K562 (cell line): ENCODE results near the gene PON1. TPM values are rescaled to one million over a fixed set of nuclear protein-coding genes. Genes with fewer than 3 reads are reported as not detected.

ENCODE experiments used
- ATAC-seq: fragments of 200-7000 bp; cut with Tn5 transposase; 3 replicates; pipeline ENCODE4 v1.9.1; 2020; ENCODE audit warnings: moderate library complexity
- BruUV-seq: library from RNA; stranded (reverse); fragments of 400-500 nt; replicated peaks from 2 replicates; lab custom pipeline; 2021; lab: Mats Ljungman, UMichigan
- CTCF ChIA-PET: fragments of 300-600 bp; formaldehyde crosslinking; extraction: SDS; loops from one replicate; lab custom pipeline; 2021; ENCODE audit warnings: low intra/inter-chr PET ratio; lab: Yijun Ruan, JAX
- POLR2A ChIA-PET: fragments of 300-600, 350-650 bp; sonication (Branson Sonifier 250); formaldehyde crosslinking; extraction: SDS; loops from one replicate; lab custom pipeline; 2021; ENCODE audit warnings: antibody characterized with exemption, inconsistent platforms; lab: Yijun Ruan, JAX
- DNase-seq, 4 experiments: peaks; one replicate each; pipeline versions ENCODE4 v3.0.0 to v3.0.0-alpha.2; 2011 to 2018; ENCODE audit warnings: low spot score in 3 of 4, mixed read lengths in 3 of 4; ENCODE audit errors: extremely low read depth in 1 of 4
- FAIRE-seq: peaks from 2 replicates; lab custom pipeline; 2011; peaks lifted over from hg19 to GRCh38; lab: Jason Lieb, UNC
- H2AFZ ChIP-seq: 2 replicates; pipeline ENCODE4 v1.6.0; 2011; ENCODE audit warnings: low read depth, low read length, control low read depth, inconsistent platforms
- H3K27ac ChIP-seq: fragments of 200-600 bp; 3 replicates; pipeline ENCODE4 v1.8.0; 2011; ENCODE audit warnings: low read depth, mild to moderate bottlenecking, control low read depth, inconsistent platforms, low read length, moderate library complexity, mixed read lengths; ENCODE audit errors: extremely low read depth
- H3K27me3 ChIP-seq, 2 experiments: fragments of 300-600 bp in 1 of 2; 2 replicates in 1 of 2; 3 replicates in 1 of 2; pipeline versions ENCODE4 v1.6.0 to v1.8.0; 2011; ENCODE audit warnings: inconsistent platforms in 2 of 2, low read length in 2 of 2, mild to moderate bottlenecking in 1 of 2, mixed read lengths in 1 of 2, moderate library complexity in 1 of 2; ENCODE audit not compliant: control insufficient read depth in 2 of 2, insufficient read depth in 2 of 2
- H3K36me3 ChIP-seq: fragments of 300-600 bp; 3 replicates; pipeline ENCODE4 v1.8.0; 2011; ENCODE audit warnings: mild to moderate bottlenecking, low read length, inconsistent platforms; ENCODE audit not compliant: control insufficient read depth, insufficient read depth
- H3K4me1 ChIP-seq, 2 experiments: fragments of 200-600 bp in 1 of 2; replicated peaks in 1 of 2; 2 replicates in 1 of 2; 3 replicates in 1 of 2; pipeline versions ENCODE4 v1.5.1 to v1.8.0; 2011; ENCODE audit warnings: inconsistent platforms in 2 of 2, low read length in 2 of 2, mild to moderate bottlenecking in 1 of 2, mixed read lengths in 1 of 2, moderate library complexity in 1 of 2; ENCODE audit not compliant: control insufficient read depth in 2 of 2, insufficient read depth in 2 of 2
- H3K4me2 ChIP-seq: 2 replicates; pipeline ENCODE4 v1.6.1; 2011; ENCODE audit warnings: low read length, control low read depth, inconsistent platforms, mixed read lengths; ENCODE audit not compliant: insufficient read depth
- H3K4me3 ChIP-seq: fragments of 200-600 bp; sonication (generic), shearing (Covaris generic); 2 replicates; pipeline ENCODE4 v1.5.1; 2016; ENCODE audit warnings: control low read depth, inconsistent platforms
- H3K79me2 ChIP-seq: fragments of 200-600 bp; 3 replicates; pipeline ENCODE4 v1.8.0; 2011; ENCODE audit warnings: low read length, inconsistent platforms; ENCODE audit not compliant: control insufficient read depth, insufficient read depth
- H3K9ac ChIP-seq, 2 experiments: 2 replicates each; pipeline versions ENCODE4 v1.6.0 to v1.6.1; 2011; ENCODE audit warnings: low read depth in 2 of 2, low read length in 2 of 2, control low read depth in 1 of 2, inconsistent platforms in 1 of 2, mild to moderate bottlenecking in 1 of 2, mixed read lengths in 1 of 2; ENCODE audit not compliant: insufficient read depth in 1 of 2
- H3K9me1 ChIP-seq: one replicate; pipeline ENCODE4 v1.6.0; 2011; ENCODE audit warnings: inconsistent platforms, mild to moderate bottlenecking, low read length, moderate library complexity; ENCODE audit not compliant: control insufficient read depth, insufficient read depth
- H3K9me3 ChIP-seq: replicated peaks from 2 replicates; pipeline ENCODE4 v1.5.1; 2011; ENCODE audit warnings: low read depth, low read length, inconsistent platforms; ENCODE audit not compliant: control insufficient read depth, insufficient read depth
- H4K20me1 ChIP-seq: replicated peaks from 2 replicates; pipeline ENCODE4 v1.6.1; 2011; ENCODE audit warnings: low read length, inconsistent platforms, mixed read lengths; ENCODE audit not compliant: control insufficient read depth, insufficient read depth
- CBX8 ChIP-seq: fragments of 200-600 bp; sonication (generic); IDR thresholded peaks from 2 replicates; pipeline ENCODE4 v1.6.1; 2012; ENCODE audit warnings: borderline replicate concordance, mixed run types, low read depth, mild to moderate bottlenecking, moderate library complexity, mixed read lengths, low read length, control low read depth, inconsistent platforms; ENCODE audit not compliant: poor library complexity, severe bottlenecking; ENCODE audit errors: extremely low read depth
- HDAC2 ChIP-seq: fragments of 450-650 bp; IDR thresholded peaks from 2 replicates; pipeline ENCODE4 v1.6.1; 2016; ENCODE audit warnings: mild to moderate bottlenecking
- LEF1 ChIP-seq: fragments of 450-650 bp; IDR thresholded peaks from 2 replicates; pipeline ENCODE4 v1.6.1; 2016; ENCODE audit warnings: mild to moderate bottlenecking
- POLR2G ChIP-seq: fragments of 200-400 bp; formaldehyde crosslinking; IDR thresholded peaks from 2 replicates; pipeline ENCODE4 v1.6.1; 2017; ENCODE audit warnings: low read depth, mild to moderate bottlenecking, antibody characterized with exemption, low read length, moderate library complexity
- SMAD2 ChIP-seq: fragments of 150-350 bp; IDR thresholded peaks from 2 replicates; pipeline ENCODE4 v1.6.1; 2014; ENCODE audit warnings: low read depth, mild to moderate bottlenecking, low read length
- TAL1 ChIP-seq: fragments of 450-650 bp; IDR thresholded peaks from 2 replicates; pipeline ENCODE4 v1.6.1; 2016; ENCODE audit warnings: mild to moderate bottlenecking
- TEAD1 ChIP-seq, 2 experiments: fragments of 450-650 bp in 1 of 2; sonication (generic) in 1 of 2; formaldehyde crosslinking; IDR thresholded peaks; 2 replicates each; pipeline versions ENCODE4 v1.4.0 to v1.8.0; 2020 to 2022; ENCODE audit warnings: mild to moderate bottlenecking in 2 of 2, missing genetic modification reagents in 1 of 2
- TRIM24 ChIP-seq, 2 experiments: fragments of 450-650 bp; IDR thresholded peaks; 2 replicates each; pipeline ENCODE4 v1.6.1; 2016
- WGBS: fragments of 100-300 bp; shearing (Covaris generic); methylation state at CpG from one replicate; pipeline ENCODE4 v1.1.6; 2016; ENCODE audit warnings: low coverage, mixed read lengths; ENCODE audit not compliant: insufficient coverage; ENCODE audit errors: missing lambda C conversion rate; 5-methylcytosine and 5-hydroxymethylcytosine counted together
- in situ Hi-C: fragments of 300-500 bp; cut with MboI; formaldehyde crosslinking; loops from 4 replicates; pipeline ENCODE4 v1.15.0; 2018; ENCODE audit warnings: inconsistent platforms, mixed read lengths
- intact Hi-C: fragments of 100-400 bp; cut with micrococcal nuclease; formaldehyde crosslinking; loops from 2 replicates; pipeline ENCODE4 v1.14.2; 2022
- polyA plus RNA-seq, 8 experiments: library from polyadenylated mRNA; depleted of rRNA in 4 of 8; stranded (reverse) in 5 of 8; unstranded in 3 of 8; fragments of >200 nt; fragmentation: Nextera tagmentation in 2 of 8; fragmentation: Illumina TruSeq in 1 of 8; extraction: Ambion mirVana in 2 of 8; extraction: Trizol in 1 of 8; gene quantifications; 2 replicates each; pipeline versions ENCODE4 v1.2.1 to v1.2.3, GENCODE V29; 2011 to 2014; ENCODE audit warnings: inconsistent platforms in 1 of 8, missing spikeins in 1 of 8
- total RNA-seq, 7 experiments: library from RNA; depleted of rRNA in 6 of 7; stranded (reverse); fragments of >200 nt in 6 of 7; fragmentation: Illumina TruSeq in 2 of 7; extraction: Trizol in 2 of 7; gene quantifications; 2 replicates each; pipeline versions ENCODE4 v1.2.1 to v1.2.3, GENCODE V29; 2011 to 2021; ENCODE audit warnings: low replicate concordance in 1 of 7
- TF ChIP-seq, protein P1 (sequence below), 2 experiments: fragments of 150-350 bp in 1 of 2; IDR thresholded peaks; 2 replicates each; pipeline ENCODE4 v1.6.1; 2012 to 2016; ENCODE audit warnings: low read depth in 2 of 2, low read length in 2 of 2, mild to moderate bottlenecking in 1 of 2, moderate library complexity in 1 of 2

Gene PON1
- total and polyA plus RNA-seq, 9 of the 15 experiments (the other 6 are each of a cell fraction or from before 2014, with no cell fraction given): not detected

DNA sequence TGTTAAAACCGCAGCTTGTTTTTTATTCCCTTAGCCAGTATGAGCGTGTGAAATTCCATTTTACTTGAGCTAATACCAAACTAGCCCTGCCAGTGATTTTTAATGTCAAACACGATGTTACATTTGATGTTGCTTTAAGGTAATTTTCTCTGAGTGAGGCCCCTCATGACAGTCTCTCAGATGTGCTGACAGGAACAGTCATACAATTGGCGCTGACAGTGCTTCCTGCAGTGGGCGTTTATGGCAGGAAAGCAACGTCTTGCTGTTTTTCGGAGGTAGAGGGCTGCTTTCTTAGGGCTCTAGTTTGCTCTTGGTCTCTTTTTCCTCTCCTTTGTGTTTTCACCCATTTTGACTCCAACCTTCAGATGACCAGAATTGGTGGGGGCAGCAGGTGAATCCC lies 19.3 kb downstream of the PON1 start:
- no peak overlapping the region for H3K27ac ChIP-seq
- no peaks in the 10 kb centered on the region for H3K4me1 ChIP-seq
- ChIA-PET POLR2A (no interaction called here), CTCF (no interaction called here)
- H3K4me3 ChIP-seq: no peak overlapping the region
- intact Hi-C loops (no loop called here), in situ Hi-C loops (no loop called here)
- no peaks in the 10 kb centered on the region for H3K9me1 ChIP-seq
- no peaks in the 10 kb centered on the region for H3K36me3 ChIP-seq
- H2AFZ ChIP-seq: no peak overlapping the region
- H3K4me2 ChIP-seq: no peak overlapping the region
- no peaks in the 10 kb centered on the region for H4K20me1 ChIP-seq
- H3K27me3 ChIP-seq: 0 out of 5 replicates have a peak, but pooled peaks cover 0 to 2% of the 10 kb centered on the region in 2 experiments
- DNase-seq (no peak), FAIRE-seq (no peak), ATAC-seq (no peak)
- no peak overlapping the region for H3K9ac ChIP-seq
- H3K9me3 ChIP-seq: no peaks in the 10 kb centered on the region
- H3K79me2 ChIP-seq: no peaks in the 10 kb centered on the region
- 2% methylated on average over 7 of the region's 7 CpGs for WGBS
- TF ChIP-seq CBX8 (no peak), SMAD2 (no peak), HDAC2 (no peak), TRIM24 (IDR thresholded peaks at IDR 0.05) (no peak), TAL1 (no peak), TEAD1 (CRISPR knock-in tag; IDR thresholded peaks at IDR 0.05) (no peak), LEF1 (no peak), POLR2G (no peak)
- TF ChIP-seq, protein P1, sequence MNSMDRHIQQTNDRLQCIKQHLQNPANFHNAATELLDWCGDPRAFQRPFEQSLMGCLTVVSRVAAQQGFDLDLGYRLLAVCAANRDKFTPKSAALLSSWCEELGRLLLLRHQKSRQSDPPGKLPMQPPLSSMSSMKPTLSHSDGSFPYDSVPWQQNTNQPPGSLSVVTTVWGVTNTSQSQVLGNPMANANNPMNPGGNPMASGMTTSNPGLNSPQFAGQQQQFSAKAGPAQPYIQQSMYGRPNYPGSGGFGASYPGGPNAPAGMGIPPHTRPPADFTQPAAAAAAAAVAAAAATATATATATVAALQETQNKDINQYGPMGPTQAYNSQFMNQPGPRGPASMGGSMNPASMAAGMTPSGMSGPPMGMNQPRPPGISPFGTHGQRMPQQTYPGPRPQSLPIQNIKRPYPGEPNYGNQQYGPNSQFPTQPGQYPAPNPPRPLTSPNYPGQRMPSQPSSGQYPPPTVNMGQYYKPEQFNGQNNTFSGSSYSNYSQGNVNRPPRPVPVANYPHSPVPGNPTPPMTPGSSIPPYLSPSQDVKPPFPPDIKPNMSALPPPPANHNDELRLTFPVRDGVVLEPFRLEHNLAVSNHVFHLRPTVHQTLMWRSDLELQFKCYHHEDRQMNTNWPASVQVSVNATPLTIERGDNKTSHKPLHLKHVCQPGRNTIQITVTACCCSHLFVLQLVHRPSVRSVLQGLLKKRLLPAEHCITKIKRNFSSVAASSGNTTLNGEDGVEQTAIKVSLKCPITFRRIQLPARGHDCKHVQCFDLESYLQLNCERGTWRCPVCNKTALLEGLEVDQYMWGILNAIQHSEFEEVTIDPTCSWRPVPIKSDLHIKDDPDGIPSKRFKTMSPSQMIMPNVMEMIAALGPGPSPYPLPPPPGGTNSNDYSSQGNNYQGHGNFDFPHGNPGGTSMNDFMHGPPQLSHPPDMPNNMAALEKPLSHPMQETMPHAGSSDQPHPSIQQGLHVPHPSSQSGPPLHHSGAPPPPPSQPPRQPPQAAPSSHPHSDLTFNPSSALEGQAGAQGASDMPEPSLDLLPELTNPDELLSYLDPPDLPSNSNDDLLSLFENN (IDR thresholded peaks at IDR 0.05; ENCODE audit: low read depth in 2 of 2, low read length in 2 of 2): no peak
- BruUV-seq: no TSS peak
